GM12878 (cell line): ENCODE results near the gene CARD19. TPM values are rescaled to one million over a fixed set of nuclear protein-coding genes. Genes with fewer than 3 reads are reported as not detected.

Source experiments
- ATAC-seq: fragments of 200-7000 bp; cut with Tn5 transposase; 3 replicates; pipeline ENCODE4 v1.9.1; 2020; ENCODE audit warnings: mild to moderate bottlenecking, moderate library complexity
- BruUV-seq: library from RNA; stranded (reverse); fragments of 400-500 nt; replicated peaks from 2 replicates; lab custom pipeline; 2021; lab: Mats Ljungman, UMichigan
- CTCF ChIA-PET: fragments of 300-600 bp; sonication (Branson Sonifier 250); formaldehyde crosslinking; extraction: SDS; loops from one replicate; lab custom pipeline; 2021; ENCODE audit warnings: inconsistent platforms; lab: Yijun Ruan, JAX
- POLR2A ChIA-PET: fragments of 350-600 bp; formaldehyde crosslinking; extraction: SDS; loops from one replicate; lab custom pipeline; 2021; ENCODE audit warnings: inconsistent platforms; lab: Charles Lee
- RAD21 ChIA-PET: fragments of 300-600 bp; sonication (Branson Sonifier 250); formaldehyde crosslinking; loops from one replicate; lab custom pipeline; 2023; ENCODE audit warnings: antibody characterized with exemption; ENCODE audit not compliant: unreplicated experiment; lab: Charles Lee
- SMC1A ChIA-PET: fragments of 300-600 bp; sonication (Branson Sonifier 250); formaldehyde crosslinking; loops from one replicate; lab custom pipeline; 2023; ENCODE audit not compliant: unreplicated experiment, uncharacterized antibody; lab: Charles Lee
- DNase-seq: peaks from one replicate; pipeline ENCODE4 v3.0.0-alpha.2; 2011; ENCODE audit warnings: low read depth, low spot score
- FAIRE-seq: peaks from 3 replicates; lab custom pipeline; 2011; peaks lifted over from hg19 to GRCh38; lab: Jason Lieb, UNC
- H2AFZ ChIP-seq: 2 replicates; pipeline ENCODE4 v1.6.0; 2011; ENCODE audit warnings: low read depth, low read length, control low read depth; ENCODE audit not compliant: control insufficient read depth
- H3K27ac ChIP-seq: 2 replicates; pipeline ENCODE4 v1.5.1; 2011; ENCODE audit warnings: control low read depth; ENCODE audit not compliant: control insufficient read depth, insufficient read depth
- H3K27me3 ChIP-seq, 2 experiments: replicated peaks in 1 of 2; 2 replicates each; pipeline versions ENCODE4 v1.6.0 to v1.6.1; 2011; ENCODE audit warnings: low read length in 1 of 2; ENCODE audit not compliant: control insufficient read depth in 2 of 2, insufficient read depth in 2 of 2
- H3K36me3 ChIP-seq, 2 experiments: 2 replicates each; pipeline ENCODE4 v1.5.1; 2011; ENCODE audit warnings: low read length in 1 of 2; ENCODE audit not compliant: control insufficient read depth in 2 of 2, insufficient read depth in 2 of 2
- H3K4me1 ChIP-seq: 2 replicates; pipeline ENCODE4 v1.6.1; 2011; ENCODE audit warnings: mild to moderate bottlenecking, low read length, moderate library complexity, mixed read lengths; ENCODE audit not compliant: control insufficient read depth, insufficient read depth
- H3K4me2 ChIP-seq: 2 replicates; pipeline ENCODE4 v1.6.0; 2011; ENCODE audit warnings: control low read depth; ENCODE audit not compliant: control insufficient read depth, insufficient read depth
- H3K4me3 ChIP-seq: fragments of 200-600 bp; sonication (generic); 2 replicates; pipeline ENCODE4 v1.5.1; 2016
- H3K79me2 ChIP-seq: 2 replicates; pipeline ENCODE4 v1.6.0; 2011; ENCODE audit warnings: low read length; ENCODE audit not compliant: control insufficient read depth, insufficient read depth
- H3K9ac ChIP-seq: 2 replicates; pipeline ENCODE4 v1.8.0; 2011; ENCODE audit warnings: low read length, control low read depth, mixed read lengths; ENCODE audit not compliant: control insufficient read depth, insufficient read depth
- H3K9me3 ChIP-seq: replicated peaks from 3 replicates; pipeline ENCODE4 v1.5.1; 2011; ENCODE audit warnings: mild to moderate bottlenecking, low read length; ENCODE audit not compliant: control insufficient read depth, insufficient read depth
- H4K20me1 ChIP-seq: 2 replicates; pipeline ENCODE4 v1.6.0; 2011; ENCODE audit not compliant: control insufficient read depth, insufficient read depth
- BCLAF1 ChIP-seq: fragments of 450-650 bp; IDR thresholded peaks from 2 replicates; pipeline ENCODE4 v1.6.1; 2017; ENCODE audit warnings: antibody characterized with exemption, mild to moderate bottlenecking, moderate library complexity
- BHLHE40 ChIP-seq, 2 experiments: fragments of 450-650 bp in 1 of 2; IDR thresholded peaks; 2 replicates each; pipeline ENCODE4 v1.6.1; 2011 to 2017; ENCODE audit warnings: low read depth in 2 of 2, borderline replicate concordance in 1 of 2, improper control_type of control experiment in 1 of 2, low read length in 1 of 2, mild to moderate bottlenecking in 1 of 2
- CTCF ChIP-seq, 3 experiments: IDR thresholded peaks in 2 of 3; conservative IDR thresholded peaks in 1 of 3; 2 replicates each; pipeline ENCODE4 v1.5.1; 2011; ENCODE audit warnings: low read depth in 3 of 3, low read length in 3 of 3, mild to moderate bottlenecking in 3 of 3, control low read depth in 2 of 3, moderate library complexity in 2 of 3, inconsistent platforms in 1 of 3, mixed read lengths in 1 of 3; ENCODE audit not compliant: control insufficient read depth in 2 of 3, insufficient read depth in 1 of 3; ENCODE audit errors: extremely low read depth in 1 of 3
- FOS ChIP-seq: IDR thresholded peaks from 3 replicates; pipeline ENCODE4 v1.6.1; 2011; ENCODE audit warnings: borderline replicate concordance; ENCODE audit not compliant: insufficient read length; ENCODE audit errors: extremely low read depth
- GATAD2B ChIP-seq: fragments of 450-650 bp; conservative IDR thresholded peaks from 2 replicates; pipeline ENCODE4 v1.6.1; 2017; ENCODE audit warnings: low read depth, mild to moderate bottlenecking, moderate library complexity
- HDAC6 ChIP-seq: fragments of 200-600 bp; sonication (generic); IDR thresholded peaks from one replicate; pipeline ENCODE4 v1.8.0; 2017; ENCODE audit warnings: antibody characterized with exemption; ENCODE audit not compliant: unreplicated experiment
- SREBF1 ChIP-seq: IDR thresholded peaks from 2 replicates; pipeline ENCODE4 v1.6.1; 2012; ENCODE audit warnings: mild to moderate bottlenecking, low read length
- SREBF2 ChIP-seq: IDR thresholded peaks from 2 replicates; pipeline ENCODE4 v1.6.1; 2012; ENCODE audit warnings: mild to moderate bottlenecking, low read length
- SUPT20H ChIP-seq: IDR thresholded peaks from 2 replicates; pipeline ENCODE4 v1.6.1; 2011; ENCODE audit warnings: low read depth, mild to moderate bottlenecking, low read length, moderate library complexity, borderline replicate concordance; ENCODE audit not compliant: control insufficient read depth
- SUZ12 ChIP-seq: fragments of 200-600 bp; sonication (generic); IDR thresholded peaks from one replicate; pipeline ENCODE4 v1.6.1; 2018; ENCODE audit warnings: antibody characterized with exemption, mild to moderate bottlenecking; ENCODE audit not compliant: unreplicated experiment
- YY1 ChIP-seq: IDR thresholded peaks from 2 replicates; pipeline ENCODE4 v1.6.1; 2011; ENCODE audit warnings: low read depth, mild to moderate bottlenecking, low read length
- ZNF274 ChIP-seq: IDR thresholded peaks from one replicate; pipeline ENCODE4 v1.8.0; 2011; ENCODE audit not compliant: insufficient read length, insufficient read depth
- ZNF384 ChIP-seq: IDR thresholded peaks from 2 replicates; pipeline ENCODE4 v1.6.1; 2012; ENCODE audit warnings: low read depth, mild to moderate bottlenecking, low read length, improper control_type of control experiment, borderline replicate concordance
- WGBS: methylation state at CpG from one replicate; pipeline ENCODE4 v1.1.6; 2016; ENCODE audit warnings: low lambda C conversion rate; ENCODE audit not compliant: insufficient replicate concordance, insufficient coverage; ENCODE audit errors: missing lambda C conversion rate; 5-methylcytosine and 5-hydroxymethylcytosine counted together
- in situ Hi-C: fragments of 300-500 bp; cut with MboI; formaldehyde crosslinking; loops from 9 replicates; pipeline ENCODE4 v1.14.3; 2018; ENCODE audit warnings: mixed read lengths
- intact Hi-C: fragments of 100-400 bp; cut with micrococcal nuclease; formaldehyde crosslinking; loops from one replicate; pipeline ENCODE4 v1.14.2; 2022; ENCODE audit not compliant: unreplicated experiment
- polyA plus RNA-seq, 11 experiments: library from polyadenylated mRNA; depleted of rRNA in 4 of 11; unstranded in 6 of 11; stranded (reverse) in 5 of 11; fragments of >200 nt; fragmentation: Nextera tagmentation in 4 of 11; fragmentation: Illumina TruSeq in 1 of 11; extraction: Ambion mirVana in 4 of 11; extraction: Trizol in 1 of 11; gene quantifications; 1 replicate in 1 of 11; 2 replicates in 10 of 11; pipeline versions ENCODE4 v1.2.1 to v1.2.3, GENCODE V29; 2011 to 2016; ENCODE audit warnings: inconsistent platforms in 2 of 11, missing spikeins in 2 of 11, low read depth in 1 of 11
- total RNA-seq, 4 experiments: library from RNA; depleted of rRNA in 3 of 4; stranded (reverse); fragments of >200 nt in 3 of 4; fragmentation: Illumina TruSeq in 1 of 4; extraction: Trizol in 1 of 4; gene quantifications; 2 replicates each; pipeline versions ENCODE4 v1.2.1 to v1.2.3, GENCODE V29; 2013 to 2021

Gene CARD19
- total and polyA plus RNA-seq, 10 of the 15 experiments (the other 5 are each of a cell fraction or from before 2014, with no cell fraction given) = 0.61 to 41.6 (median 19.9) TPM

GRCh38 chr9:93050231-93050630 lies 45.8 kb upstream of the CARD19 start:
- no TSS peak for BruUV-seq
- Histone ChIP-seq H3K27ac (no peak overlapping the region), H2AFZ (no peak overlapping the region), H3K9ac (no peak overlapping the region), H4K20me1 (no peaks in the 10 kb centered on the region), H3K27me3 (no peaks in the 10 kb centered on the region; a peak in 1 of 4 replicates), H3K4me1 (no peaks in the 10 kb centered on the region), H3K4me3 (no peak overlapping the region), H3K4me2 (no peak overlapping the region), H3K79me2 (no peaks in the 10 kb centered on the region), H3K36me3 (no peaks in the 10 kb centered on the region), H3K9me3 (no peaks in the 10 kb centered on the region)
- ChIA-PET RAD21 (interaction anchor here (2.1 kb wide), 1 partner anchor 47 kb away, joined by 5 read pairs; no protein-coding TSS in a partner anchor), POLR2A (interaction anchor here (1.2 kb wide), 1 partner anchor 9 kb away, joined by 3 read pairs; no protein-coding TSS in a partner anchor), CTCF (interaction anchor here (0.6 to 2.1 kb wide), 2 partner anchors 10 to 47 kb away, joined by 3 to 8 read pairs; no protein-coding TSS in a partner anchor), SMC1A (interaction anchor here (0.6 to 2.8 kb wide), 3 partner anchors 10 to 47 kb away, joined by 3 to 7 read pairs (median 3); no protein-coding TSS in a partner anchor)
- 62% methylated on average over 4 of the region's 4 CpGs for WGBS
- intact Hi-C loops (no loop called here), in situ Hi-C loops (no loop called here)
- no peak for FAIRE-seq
- ATAC-seq = no peak
- no peak for DNase-seq
- TF ChIP-seq CTCF (IDR thresholded peaks at IDR 0.05 in 2 of 3, conservative IDR thresholded peaks at IDR 0.05 in 1 of 3; ENCODE audit: control insufficient read depth in 2 of 3, extremely low read depth in 1 of 3, insufficient read depth in 1 of 3, low read depth in 3 of 3, low read length in 3 of 3) (no peak), ZNF274 (no peak), SREBF1 (no peak), BHLHE40 (IDR thresholded peaks at IDR 0.05; ENCODE audit: borderline replicate concordance in 1 of 2, low read depth in 2 of 2, low read length in 1 of 2) (no peak), ZNF384 (no peak), HDAC6 (no peak), SUZ12 (no peak), YY1 (no peak), FOS (no peak), GATAD2B (no peak), SREBF2 (no peak), BCLAF1 (no peak), SUPT20H (no peak)
